22Rv1 (cell line): ENCODE results near the gene DYNLL1.
A peak's percentile ranks its signal among the peaks of the same experiment; 100 is the strongest.

Experiments used
- H3K27ac ChIP-seq: fragments of 450-650 bp; 2 replicates; pipeline ENCODE4 v1.5.1; 2017
- ZFX ChIP-seq: fragments of 450-650 bp; IDR thresholded peaks from 2 replicates; pipeline ENCODE4 v1.6.1; 2017; ENCODE audit warnings: antibody characterized with exemption, borderline replicate concordance
- TF ChIP-seq, protein P1 (sequence below): fragments of 450-650 bp; IDR thresholded peaks from 2 replicates; pipeline ENCODE4 v1.5.1; 2017; ENCODE audit warnings: mild to moderate bottlenecking

Gene DYNLL1

DNA sequence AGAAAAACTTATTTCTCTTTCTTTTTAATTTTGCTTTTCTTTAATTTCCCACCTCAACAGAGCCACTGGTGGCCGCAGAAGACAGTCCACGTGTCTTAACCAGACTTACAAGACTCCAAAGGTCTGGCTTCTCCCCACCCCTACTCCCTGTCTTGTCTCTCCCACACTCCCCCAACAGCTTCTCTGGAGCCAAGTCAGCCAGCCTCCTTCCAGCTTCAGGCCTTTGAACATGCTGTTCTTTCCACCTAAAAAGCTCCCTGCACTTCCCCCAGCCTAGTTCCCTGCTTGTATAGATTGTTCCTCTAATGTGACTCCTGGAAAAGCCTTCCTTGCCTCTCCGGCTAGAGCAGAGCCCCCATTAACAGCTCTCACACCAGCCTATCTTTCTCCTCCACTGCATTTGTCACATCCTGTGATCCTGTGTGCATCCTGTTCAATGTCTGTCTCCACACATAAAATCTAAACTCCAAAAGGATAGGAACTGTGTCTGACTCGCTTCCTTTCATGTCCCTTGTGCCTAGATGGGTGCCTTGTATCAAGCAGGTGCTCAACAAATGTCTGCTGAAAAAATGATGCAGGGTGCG, 7.8 kb upstream of the DYNLL1 start:
- H3K27ac ChIP-seq = 0 out of 2 replicates have a peak overlapping the region, but pooled peaks have one; percentile 0
- TF ChIP-seq ZFX = no peak
- TF ChIP-seq, protein P1, sequence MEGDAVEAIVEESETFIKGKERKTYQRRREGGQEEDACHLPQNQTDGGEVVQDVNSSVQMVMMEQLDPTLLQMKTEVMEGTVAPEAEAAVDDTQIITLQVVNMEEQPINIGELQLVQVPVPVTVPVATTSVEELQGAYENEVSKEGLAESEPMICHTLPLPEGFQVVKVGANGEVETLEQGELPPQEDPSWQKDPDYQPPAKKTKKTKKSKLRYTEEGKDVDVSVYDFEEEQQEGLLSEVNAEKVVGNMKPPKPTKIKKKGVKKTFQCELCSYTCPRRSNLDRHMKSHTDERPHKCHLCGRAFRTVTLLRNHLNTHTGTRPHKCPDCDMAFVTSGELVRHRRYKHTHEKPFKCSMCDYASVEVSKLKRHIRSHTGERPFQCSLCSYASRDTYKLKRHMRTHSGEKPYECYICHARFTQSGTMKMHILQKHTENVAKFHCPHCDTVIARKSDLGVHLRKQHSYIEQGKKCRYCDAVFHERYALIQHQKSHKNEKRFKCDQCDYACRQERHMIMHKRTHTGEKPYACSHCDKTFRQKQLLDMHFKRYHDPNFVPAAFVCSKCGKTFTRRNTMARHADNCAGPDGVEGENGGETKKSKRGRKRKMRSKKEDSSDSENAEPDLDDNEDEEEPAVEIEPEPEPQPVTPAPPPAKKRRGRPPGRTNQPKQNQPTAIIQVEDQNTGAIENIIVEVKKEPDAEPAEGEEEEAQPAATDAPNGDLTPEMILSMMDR = no peak

DNA sequence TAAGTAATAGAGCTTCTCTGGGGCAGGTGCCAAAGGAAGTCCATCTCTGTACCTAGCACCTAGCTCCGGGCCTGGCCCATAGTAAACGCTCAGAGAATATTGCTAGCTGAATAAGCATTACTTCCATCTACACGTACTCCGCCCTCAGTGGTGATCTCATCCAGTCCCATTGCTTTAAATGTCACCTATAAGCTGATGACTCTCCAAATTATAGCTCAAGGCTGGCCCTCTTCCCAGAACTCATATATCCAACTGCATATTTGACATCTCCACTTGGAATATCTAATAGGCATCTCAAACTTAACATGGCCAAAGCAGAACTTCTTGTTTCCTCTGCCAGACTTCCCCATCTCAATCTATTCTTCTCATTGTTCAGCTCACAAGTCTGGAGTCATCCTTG, 6.9 kb upstream of the DYNLL1 start:
- no peak for TF ChIP-seq ZFX
- TF ChIP-seq, protein P1 = no peak
- peak overlapping the region; percentile 11; the same call in 1 of the 2 replicates for H3K27ac ChIP-seq

DNA sequence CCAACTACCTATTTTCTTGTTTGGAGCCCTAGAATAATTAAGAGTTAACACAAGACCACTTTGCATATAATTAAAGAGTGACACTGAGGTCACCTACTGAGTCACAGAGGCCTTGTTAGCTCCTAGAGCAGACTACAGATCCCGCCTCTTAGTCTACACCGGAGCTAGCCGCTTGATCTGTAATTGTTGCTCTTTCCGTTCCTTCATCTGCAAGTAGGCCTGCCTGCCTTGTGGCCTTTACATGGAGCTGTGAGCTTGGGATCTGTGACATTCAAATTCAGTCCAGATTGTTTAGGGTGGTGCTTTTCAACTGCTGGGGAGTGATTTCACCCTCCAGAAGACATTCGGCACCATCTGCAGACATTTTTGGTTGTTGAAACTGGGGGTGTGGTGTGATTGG, 5.6 kb upstream of the DYNLL1 start:
- TF ChIP-seq, protein P1 = no peak
- TF ChIP-seq ZFX = no peak
- H3K27ac ChIP-seq = no peak overlapping the region

DNA sequence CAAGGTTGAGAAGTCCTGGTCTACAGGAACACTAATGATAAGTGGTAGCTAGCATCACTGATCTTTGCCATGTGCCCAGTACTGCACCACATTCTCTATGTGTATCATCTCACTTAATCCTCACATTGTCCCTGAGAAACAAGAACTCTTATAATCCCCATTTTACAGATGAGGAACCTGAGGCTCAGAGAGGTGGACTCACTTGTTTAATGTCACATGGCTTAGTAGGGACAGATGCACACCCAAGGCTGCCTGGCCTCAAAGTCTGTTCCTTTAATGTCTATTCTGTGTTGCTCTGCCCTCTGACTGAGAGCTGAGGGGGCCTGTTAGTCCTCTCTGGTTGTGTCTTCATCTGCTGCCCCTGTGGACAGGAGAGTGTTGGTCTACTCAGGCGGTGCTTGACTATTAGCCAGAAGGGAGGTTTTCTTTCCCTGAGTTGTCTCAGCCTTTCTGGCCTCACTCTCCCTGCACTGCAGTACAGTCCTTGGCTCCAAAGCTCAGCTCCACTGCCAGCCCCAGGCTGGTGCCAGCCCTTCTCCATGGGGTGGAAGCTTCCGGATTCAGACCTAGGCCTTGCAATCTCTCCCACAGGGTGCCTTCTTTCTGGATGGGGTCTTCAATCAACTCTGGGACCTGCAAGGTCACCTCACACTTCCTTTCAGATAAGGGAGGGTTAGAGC, 4.9 kb upstream of the DYNLL1 start:
- no peak for TF ChIP-seq ZFX
- no peak overlapping the region for H3K27ac ChIP-seq

DNA sequence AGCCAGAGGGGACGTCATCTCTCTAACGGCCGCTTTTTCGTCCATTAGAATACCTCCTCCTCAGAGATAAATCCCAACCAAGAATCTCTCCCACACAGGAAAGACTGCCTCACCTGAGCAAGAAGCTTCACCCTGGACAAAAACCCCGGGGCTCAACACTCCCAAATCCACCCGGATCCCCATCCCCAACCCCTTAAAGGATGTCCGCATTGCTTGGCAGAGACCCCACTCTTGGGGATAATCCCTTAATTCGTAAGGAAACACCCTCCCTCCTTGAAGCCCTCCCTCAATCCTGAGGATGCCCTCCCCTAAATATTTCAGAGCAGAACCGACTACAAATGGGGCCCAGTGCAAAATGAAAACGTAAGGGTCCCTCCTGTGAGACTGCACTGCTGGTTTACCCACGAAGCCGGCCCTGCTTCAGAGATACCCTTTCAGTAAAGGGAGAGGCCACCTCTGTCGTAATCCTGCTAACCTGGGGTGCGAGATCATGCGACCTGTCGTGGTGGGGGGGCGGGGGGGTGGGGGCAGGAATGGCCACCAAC, 655 bp upstream of the DYNLL1 start:
- no peak for TF ChIP-seq ZFX
- TF ChIP-seq, protein P1 = no peak
- H3K27ac ChIP-seq = peak overlapping the region; percentile 79

DNA sequence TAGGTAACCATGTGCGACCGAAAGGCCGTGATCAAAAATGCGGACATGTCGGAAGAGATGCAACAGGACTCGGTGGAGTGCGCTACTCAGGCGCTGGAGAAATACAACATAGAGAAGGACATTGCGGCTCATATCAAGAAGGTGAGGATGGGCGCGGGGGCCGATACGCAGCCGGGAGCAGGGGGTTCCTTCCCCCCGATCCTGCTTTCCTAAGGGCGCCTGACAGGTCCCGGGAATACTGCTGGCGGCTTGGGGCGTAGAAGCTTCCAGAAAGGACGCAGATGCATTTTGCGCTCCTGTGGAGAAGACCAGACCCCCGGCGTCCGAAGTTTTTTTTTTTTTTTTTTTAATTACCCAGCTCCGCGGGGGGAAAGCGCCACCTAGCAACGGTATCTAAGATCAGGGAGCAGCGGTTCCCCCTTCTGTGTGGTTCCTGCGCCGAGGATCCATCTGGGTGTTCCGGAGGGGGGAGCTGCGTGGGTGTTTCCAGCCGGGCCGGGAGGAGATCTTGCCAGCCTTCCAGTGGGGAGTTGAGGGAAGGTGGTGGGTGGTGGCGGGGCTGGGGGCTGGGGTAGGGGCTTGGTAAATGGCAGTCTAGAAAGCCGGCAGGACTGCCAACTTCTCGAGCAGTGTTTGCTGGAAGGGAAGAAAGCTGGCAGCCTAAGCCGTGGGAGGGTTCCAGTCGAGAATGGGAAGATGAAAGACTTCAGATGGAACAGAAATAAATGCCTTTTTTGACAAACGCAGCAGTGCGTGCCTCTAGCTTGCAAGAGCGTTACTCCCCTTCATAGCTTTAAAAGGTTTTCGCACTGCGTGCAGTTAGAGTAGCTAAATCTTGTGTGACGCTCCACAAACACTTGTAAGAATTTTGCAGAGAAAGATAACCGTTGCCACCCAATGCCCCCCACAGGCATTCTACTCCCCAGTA, 764 bp downstream of the DYNLL1 start:
- H3K27ac ChIP-seq = peak overlapping the region; percentile 79
- TF ChIP-seq ZFX = no peak
- TF ChIP-seq, protein P1 = peak; percentile 23; the same call in 1 of the 2 replicates

DNA sequence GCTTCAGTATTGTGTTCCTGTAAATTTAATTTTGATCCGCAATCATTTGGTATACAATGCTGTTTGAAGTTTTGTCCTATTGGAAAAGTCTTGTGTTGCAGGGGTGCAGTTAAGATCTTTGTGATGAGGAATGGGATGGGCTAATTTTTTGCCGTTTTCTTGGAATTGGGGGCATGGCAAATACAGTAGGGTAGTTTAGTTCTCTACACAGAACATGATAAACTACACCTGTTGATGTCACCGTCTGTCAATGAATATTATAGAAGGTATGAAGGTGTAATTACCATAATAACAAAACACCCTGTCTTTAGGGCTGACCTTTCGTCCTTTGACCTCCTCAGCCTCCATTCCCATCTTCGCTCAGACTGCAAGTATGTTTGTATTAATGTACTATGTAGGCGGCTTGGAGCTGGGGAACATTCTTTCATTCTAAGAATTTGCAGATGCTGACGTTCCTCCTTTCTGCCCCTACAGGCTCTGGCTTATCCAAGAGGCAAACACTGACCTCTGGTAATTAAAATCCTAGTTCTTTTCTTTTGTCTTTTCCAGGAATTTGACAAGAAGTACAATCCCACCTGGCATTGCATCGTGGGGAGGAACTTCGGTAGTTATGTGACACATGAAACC, 1.7 kb downstream of the DYNLL1 start:
- no peak for TF ChIP-seq ZFX
- peak overlapping the region; percentile 79 for H3K27ac ChIP-seq
